Rectal smooth muscle tissue (tissue), 1 donor: ENCODE results near the gene SMAD6.
"Not testable (repeated sequence)": the region's sequence is repeated elsewhere in the genome, so short reads cannot be mapped to it uniquely, and the experiment has no call there.

Source experiments
- H3K27ac ChIP-seq: one replicate; pipeline ENCODE4 v1.7.0; 2013; ENCODE audit warnings: low read depth, low read length, inconsistent platforms
- H3K27me3 ChIP-seq: one replicate; pipeline ENCODE4 v1.7.0; 2013; ENCODE audit warnings: low read length; ENCODE audit not compliant: control insufficient read depth, insufficient read depth
- H3K36me3 ChIP-seq: one replicate; pipeline ENCODE4 v1.7.0; 2013; ENCODE audit warnings: low read length; ENCODE audit not compliant: control insufficient read depth, insufficient read depth
- H3K4me1 ChIP-seq: one replicate; pipeline ENCODE4 v1.7.0; 2013; ENCODE audit warnings: low read length; ENCODE audit not compliant: control insufficient read depth, insufficient read depth
- H3K4me3 ChIP-seq: one replicate; pipeline ENCODE4 v1.7.0; 2013; ENCODE audit warnings: low read length
- H3K9ac ChIP-seq: one replicate; pipeline ENCODE4 v1.7.0; 2013; ENCODE audit warnings: low read length

Gene SMAD6

DNA sequence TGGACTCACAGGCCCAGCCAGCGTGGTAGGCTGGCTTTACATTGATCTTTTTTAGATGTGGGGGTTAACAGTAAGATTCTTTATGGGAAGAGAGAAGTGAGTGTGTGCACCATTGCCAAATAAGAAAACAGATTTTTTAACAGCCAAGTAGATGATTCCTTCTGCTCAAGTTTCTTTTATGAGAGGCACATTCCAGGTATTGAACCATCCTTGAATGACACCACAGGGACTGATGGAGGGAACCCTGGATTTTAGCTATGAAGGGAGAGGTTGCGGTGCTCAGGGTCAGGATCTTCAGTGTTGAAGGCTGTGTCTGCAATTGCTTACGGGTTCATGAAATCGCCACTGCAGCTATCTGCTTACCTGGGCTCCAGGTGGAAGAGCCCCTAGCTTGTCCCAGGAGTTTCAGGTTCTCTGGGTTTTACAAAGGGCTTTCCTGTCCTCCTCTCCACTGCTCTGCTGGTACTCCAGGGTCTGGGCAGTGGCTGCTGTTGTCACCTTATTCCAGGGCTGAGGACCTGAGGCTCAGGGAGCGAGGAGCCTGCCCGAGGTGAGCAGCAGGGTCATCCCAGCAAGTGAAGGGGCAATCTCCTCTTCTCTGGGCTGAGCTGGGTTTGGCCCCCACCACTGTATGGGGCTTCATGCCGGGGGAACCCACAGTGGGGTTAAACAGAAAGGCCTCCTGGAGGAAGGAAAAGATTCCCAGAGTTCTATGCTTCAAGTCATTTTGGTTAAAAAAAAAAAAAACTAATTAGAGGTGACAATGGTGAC is 53.4 kb downstream of the SMAD6 start:
- Histone ChIP-seq H3K9ac (no peak overlapping the region), H3K27me3 (no peaks in the 10 kb centered on the region), H3K4me1 (no peaks in the 10 kb centered on the region), H3K4me3 (no peak overlapping the region), H3K27ac (no peak overlapping the region), H3K36me3 (no peaks in the 10 kb centered on the region)

DNA sequence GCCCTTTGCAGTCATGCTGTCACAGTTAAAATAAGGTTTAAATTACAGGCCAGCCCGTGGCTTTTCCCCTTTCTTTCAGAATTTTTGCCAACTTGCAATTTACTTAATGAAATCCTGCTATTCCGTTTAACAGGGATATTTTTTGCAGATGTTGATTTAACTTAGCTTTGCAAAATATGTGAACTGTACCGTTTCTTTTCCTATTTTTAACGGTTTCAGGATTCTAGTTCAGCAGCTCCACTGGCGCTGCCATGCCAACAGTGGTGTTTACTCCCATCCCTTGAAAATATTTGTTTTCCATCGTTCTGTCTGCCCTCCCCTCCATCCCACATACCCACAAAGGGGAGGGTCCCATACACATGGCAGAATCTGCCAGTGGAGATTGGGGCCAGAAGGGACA is 54.3 kb downstream of the SMAD6 start:
- no peaks in the 10 kb centered on the region for H3K27me3 ChIP-seq
- H3K4me1 ChIP-seq, result no peaks in the 10 kb centered on the region
- no peak overlapping the region for H3K27ac ChIP-seq
- no peak overlapping the region for H3K9ac ChIP-seq
- H3K4me3 ChIP-seq, result no peak overlapping the region
- H3K36me3 ChIP-seq, result no peaks in the 10 kb centered on the region

DNA sequence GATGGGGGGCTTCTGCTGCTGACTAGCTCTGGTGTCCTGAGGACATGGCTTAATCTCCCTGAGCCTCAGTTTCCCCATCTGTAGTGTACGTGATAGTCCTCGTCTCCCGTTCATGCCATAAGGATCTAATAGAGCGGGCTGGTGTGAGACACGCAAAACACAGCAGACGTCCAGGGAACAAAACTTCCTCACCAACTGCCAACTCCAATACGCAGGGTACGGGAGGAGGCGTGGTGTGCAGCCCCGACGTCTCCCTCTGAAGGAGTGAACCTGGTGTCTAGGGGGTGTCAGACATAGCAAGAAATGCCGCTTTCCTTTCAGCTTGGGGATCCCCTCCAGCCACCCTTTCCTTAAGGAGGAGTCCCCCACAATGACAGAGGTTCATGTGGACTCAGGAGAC is 55.0 kb downstream of the SMAD6 start:
- no peaks in the 10 kb centered on the region for H3K27me3 ChIP-seq
- H3K9ac ChIP-seq, result no peak overlapping the region
- no peak overlapping the region for H3K27ac ChIP-seq
- no peak overlapping the region for H3K4me3 ChIP-seq
- H3K36me3 ChIP-seq, result no peaks in the 10 kb centered on the region
- H3K4me1 ChIP-seq, result no peaks in the 10 kb centered on the region

DNA sequence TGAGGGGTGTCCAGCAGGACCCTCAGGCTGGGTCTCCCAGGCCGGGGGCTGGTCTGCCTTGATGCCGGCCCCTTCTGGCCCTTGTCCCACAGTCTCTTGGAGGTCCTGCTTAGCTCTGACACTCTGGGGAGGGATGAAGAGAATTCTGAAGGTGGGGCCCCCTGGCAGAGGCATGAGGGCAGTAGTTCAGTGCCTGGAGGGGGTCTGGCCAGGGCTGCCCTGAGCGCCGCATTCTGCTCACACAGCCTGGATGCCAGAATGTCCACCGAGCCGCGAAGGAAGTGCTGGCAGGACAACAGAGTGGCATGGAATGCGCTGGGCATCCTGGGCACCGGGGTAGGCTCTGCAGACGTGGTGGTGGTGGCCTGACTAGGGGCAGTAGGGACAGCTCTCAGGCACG is 55.5 kb downstream of the SMAD6 start:
- H3K4me3 ChIP-seq, result no peak overlapping the region
- H3K27me3 ChIP-seq, result no peaks in the 10 kb centered on the region
- no peaks in the 10 kb centered on the region for H3K36me3 ChIP-seq
- no peak overlapping the region for H3K9ac ChIP-seq
- no peaks in the 10 kb centered on the region for H3K4me1 ChIP-seq
- no peak overlapping the region for H3K27ac ChIP-seq

DNA sequence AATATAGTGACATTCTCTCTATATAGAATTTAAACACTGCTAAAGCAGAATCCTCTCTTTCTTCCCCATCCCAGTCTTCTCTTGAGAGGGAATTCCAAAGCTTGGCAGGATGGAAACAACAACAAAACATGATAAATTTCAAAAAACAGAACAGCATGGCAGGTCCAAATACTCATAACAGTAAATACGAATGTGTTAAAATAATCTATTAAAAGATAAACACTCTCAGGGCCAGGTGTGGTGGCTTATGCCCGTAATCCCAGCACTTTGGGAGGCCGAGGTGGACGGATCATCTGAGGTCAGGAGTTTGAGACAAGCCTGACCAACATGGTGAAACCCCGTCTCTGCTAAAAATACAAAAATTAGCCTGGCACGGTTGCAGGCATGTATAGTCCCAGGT is 56.2 kb downstream of the SMAD6 start:
- not testable (repeated sequence) for H3K27me3 ChIP-seq, H3K27ac ChIP-seq, H3K4me3 ChIP-seq, H3K9ac ChIP-seq, H3K36me3 ChIP-seq, H3K4me1 ChIP-seq

DNA sequence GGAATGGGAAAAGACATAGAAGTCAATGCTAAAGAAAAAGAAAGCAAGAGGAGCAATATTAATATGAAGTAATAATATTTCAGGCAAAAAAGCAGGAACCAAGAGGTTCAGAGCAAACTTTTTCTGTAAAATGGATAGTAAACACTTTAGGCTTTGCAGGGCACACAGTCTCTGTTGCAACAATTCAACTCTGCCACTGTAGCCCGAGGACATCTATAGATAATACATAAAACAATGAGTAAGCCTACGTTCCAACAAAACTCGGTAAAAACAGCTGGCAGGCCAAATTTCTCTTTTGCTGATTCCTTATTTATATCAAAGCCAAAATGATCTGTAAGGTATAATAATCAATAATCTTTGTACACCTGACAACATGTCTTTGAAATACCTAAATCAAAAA is 56.8 kb downstream of the SMAD6 start:
- H3K4me1 ChIP-seq, result peaks cover 11% of the 10 kb centered on the region
- H3K4me3 ChIP-seq, result no peak overlapping the region
- H3K27ac ChIP-seq, result no peak overlapping the region
- no peaks in the 10 kb centered on the region for H3K36me3 ChIP-seq
- no peak overlapping the region for H3K9ac ChIP-seq
- H3K27me3 ChIP-seq, result no peaks in the 10 kb centered on the region

DNA sequence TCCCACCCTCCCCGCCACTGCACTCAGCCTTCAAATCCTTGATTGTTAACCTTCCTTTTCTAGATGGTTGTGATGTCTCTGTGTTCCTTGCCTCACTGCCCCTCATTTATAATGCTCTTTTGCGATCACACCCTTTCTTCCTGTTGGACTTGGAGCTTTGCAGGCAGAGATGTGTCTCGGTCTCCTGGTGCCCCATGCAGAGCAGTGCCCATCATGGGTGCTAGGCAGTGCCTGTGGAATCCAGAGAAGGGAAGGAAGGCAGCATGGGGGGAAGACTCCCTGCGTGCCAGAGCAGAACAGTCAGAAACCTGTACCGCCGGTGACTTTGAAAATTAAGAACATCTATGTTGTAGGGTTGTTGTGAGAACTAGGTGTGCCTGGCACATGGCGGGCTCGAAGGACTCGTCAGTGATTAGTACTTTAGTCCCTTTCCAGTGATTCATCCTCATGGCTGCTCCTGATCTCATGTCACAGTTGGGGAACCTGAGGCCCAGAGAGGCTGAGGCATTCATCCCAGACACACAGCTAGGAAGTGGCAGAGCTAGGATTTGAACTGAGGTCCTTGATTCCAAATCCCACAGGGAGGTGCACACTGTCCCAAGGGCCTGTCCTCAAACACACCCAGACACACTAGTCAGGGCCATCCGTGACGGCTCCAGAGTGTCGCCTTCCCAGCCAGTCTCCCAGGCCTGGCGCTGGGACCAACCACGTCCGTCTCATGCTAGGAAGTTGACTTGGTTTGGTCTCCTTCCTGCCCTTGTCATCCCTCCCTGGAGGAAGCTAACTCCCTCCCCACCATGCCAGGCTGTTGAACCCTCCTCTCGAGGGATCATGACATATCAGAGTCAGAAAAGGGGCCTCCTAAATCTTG is 58.3 kb downstream of the SMAD6 start:
- Histone ChIP-seq H3K4me3 (no peak overlapping the region), H3K27ac (no peak overlapping the region), H3K27me3 (no peaks in the 10 kb centered on the region), H3K4me1 (peaks cover 12% of the 10 kb centered on the region), H3K36me3 (no peaks in the 10 kb centered on the region), H3K9ac (no peak overlapping the region)

DNA sequence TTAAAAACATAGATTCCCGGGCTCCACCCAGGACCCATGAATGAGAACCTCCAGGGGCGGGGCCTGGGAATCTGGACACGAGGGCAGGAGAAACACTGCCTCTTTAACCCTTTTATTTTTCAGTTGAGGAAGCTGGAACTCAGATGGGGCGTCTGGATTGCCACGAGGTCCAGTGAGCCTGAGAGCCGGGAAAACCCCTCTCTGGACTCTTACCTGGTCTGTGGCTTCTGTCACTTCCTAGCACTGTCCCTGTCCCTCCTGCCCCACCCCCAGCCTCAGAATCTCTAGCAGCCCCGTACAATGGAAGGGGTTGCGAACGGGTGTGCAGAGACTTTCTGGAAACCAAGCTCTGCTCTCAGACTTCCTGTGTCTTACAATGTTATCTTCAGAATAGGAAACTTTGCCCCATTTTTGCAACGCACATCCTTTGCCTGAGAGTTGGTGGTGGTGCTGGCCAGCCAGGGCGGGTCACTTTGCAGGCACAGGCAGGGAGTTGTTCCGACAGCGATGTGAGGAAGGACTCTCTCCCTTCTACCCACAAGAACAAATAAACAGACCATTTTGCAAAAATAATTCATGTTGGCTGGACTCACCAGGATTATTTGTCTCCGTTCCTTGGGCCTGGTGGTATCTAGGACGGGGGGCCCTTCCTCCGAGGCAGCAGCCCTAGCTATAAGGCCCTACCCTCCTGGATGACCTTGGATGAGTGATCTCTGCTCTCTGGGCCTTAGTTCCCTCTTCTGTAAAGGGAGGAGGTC is 59.1 kb downstream of the SMAD6 start:
- Histone ChIP-seq H3K9ac (no peak overlapping the region), H3K4me3 (no peak overlapping the region), H3K27me3 (no peaks in the 10 kb centered on the region), H3K27ac (no peak overlapping the region), H3K36me3 (no peaks in the 10 kb centered on the region), H3K4me1 (peaks cover 19% of the 10 kb centered on the region)

DNA sequence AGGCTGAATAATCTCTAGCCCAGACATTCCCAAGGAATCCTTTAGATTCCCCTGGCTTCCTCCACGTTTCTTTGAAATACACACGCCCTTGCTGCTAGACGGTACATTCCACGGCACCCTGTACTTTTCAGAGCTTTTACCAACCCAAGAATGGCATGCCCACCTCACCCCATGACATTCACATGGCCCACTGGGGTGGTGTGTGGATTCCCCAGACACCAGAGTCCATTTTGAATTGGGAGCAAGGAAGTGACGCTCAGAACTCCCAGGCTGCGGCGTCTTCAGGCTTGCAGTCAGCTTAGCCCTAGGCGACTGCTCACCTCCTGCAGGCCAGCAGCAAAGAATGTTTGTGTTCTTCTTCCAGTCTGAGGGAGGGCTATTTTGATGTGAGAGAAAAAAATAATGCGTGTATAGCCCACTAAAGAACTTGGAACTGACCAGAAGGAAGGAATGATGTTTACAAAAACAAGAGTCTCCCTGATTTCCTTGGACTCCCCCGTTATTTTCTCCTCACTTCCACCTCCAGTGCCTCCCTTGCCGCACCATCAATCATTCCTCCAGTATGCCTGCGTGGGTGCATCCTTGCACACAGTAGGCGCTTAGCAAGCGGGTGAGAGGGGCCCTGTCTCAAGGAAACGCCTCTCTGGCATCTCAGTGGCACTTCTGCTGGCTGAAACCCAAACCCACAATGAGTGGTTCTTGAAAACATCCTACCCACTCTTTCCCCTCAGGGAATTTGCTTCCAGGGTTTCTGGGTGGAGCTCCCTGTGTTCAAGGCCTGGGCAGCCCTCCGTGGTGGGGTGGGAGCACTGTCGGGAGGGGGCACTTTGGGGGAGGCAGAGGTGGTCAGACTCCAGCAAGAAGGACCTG is 59.9 kb downstream of the SMAD6 start:
- Histone ChIP-seq H3K27me3 (no peaks in the 10 kb centered on the region), H3K4me3 (no peak overlapping the region), H3K36me3 (no peaks in the 10 kb centered on the region), H3K9ac (no peak overlapping the region), H3K27ac (no peak overlapping the region), H3K4me1 (peaks cover 21% of the 10 kb centered on the region)

DNA sequence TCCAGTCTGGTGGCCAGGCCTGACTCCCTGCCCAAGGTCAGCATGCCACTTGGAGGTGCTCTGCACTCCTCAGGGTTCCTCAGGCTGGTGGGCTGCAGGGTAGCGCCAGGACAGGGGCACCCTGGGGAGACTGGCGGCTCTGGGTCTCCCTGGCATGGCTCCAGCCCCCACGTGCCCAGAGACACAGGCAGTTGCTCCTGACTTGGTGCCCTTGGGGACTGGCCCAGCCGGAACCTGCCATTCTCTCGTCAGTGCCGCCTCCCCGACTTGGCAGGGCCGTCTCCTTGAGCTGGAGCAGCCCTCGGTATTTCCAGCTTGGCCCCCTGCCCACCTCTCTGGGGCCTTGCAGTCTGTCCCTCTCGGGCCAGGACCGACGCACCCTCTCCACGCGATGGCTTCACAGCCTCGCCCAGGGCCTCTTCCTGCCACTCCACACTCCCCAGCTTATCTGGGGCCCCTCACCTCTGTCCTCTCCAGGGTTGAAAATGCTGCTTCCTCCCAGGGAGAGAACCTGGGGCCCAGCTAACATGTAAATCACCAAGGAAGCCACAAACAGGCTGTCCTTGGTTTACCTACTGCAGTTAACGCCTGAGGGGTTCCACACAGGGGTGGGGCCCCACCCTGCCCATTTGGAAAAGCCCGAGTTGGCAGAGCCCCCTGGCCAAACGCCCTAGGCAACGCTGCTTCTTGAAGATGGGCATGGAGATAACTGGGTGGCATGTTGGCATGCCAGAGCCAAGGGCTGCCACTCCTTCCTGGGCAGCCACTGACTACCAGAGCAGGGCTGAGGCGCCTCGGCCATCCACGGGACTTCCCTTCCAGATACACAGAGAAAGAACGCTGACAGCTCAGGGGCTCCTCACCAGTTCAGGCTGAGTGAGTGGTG is 61.4 kb downstream of the SMAD6 start:
- H3K27ac ChIP-seq, result peak overlapping the region; percentile 33
- no peaks in the 10 kb centered on the region for H3K27me3 ChIP-seq
- H3K9ac ChIP-seq, result no peak overlapping the region
- H3K4me3 ChIP-seq, result no peak overlapping the region
- H3K4me1 ChIP-seq, result peaks cover 21% of the 10 kb centered on the region
- H3K36me3 ChIP-seq, result no peaks in the 10 kb centered on the region

DNA sequence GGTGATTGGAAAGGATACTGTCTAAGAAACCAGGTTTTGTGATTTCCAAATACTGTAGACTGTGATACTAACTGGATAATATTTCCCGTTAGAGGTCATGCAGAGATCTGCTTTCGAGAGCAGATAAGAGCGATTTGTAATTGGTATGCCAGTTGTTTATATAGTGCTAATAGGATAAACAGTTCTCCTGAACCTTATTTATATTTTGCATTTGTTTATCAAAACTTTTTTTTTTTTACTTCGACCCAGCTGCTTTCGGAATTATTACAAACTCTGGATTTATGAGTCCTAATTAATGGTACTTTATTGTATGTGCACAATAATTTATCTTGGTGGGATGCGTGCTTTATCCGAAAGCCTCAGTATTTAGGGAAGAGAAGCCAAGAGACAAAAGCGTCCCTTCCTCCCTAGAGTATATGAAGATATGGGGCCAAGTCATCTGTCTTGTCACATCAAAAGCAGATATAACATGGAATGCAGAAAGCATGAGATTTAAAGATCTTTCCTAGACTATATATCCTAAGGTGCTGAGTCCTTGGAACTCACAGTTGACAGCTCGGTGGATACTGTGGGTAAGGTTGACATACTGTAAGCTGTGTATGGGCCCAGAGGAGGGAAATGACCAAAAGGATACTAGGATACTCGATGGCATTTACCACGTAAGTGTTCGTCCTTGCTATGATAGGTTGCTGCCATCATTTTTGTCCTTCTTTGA is 62.2 kb downstream of the SMAD6 start:
- H3K36me3 ChIP-seq, result no peaks in the 10 kb centered on the region
- H3K9ac ChIP-seq, result no peak overlapping the region
- H3K4me1 ChIP-seq, result peaks cover 21% of the 10 kb centered on the region
- no peak overlapping the region for H3K27ac ChIP-seq
- H3K27me3 ChIP-seq, result no peaks in the 10 kb centered on the region
- H3K4me3 ChIP-seq, result no peak overlapping the region
